Left hindlimb (tissue), 1 donor: ENCODE results near the gene TBCE.

Experiments used
- DNase-seq: peaks from one replicate; pipeline ENCODE4 v3.0.0-alpha.2; 2018

TBCE gene

GRCh38 chr1:235411489-235412486 is 44.6 kb downstream of the TBCE start:
- no peak for DNase-seq

DNA sequence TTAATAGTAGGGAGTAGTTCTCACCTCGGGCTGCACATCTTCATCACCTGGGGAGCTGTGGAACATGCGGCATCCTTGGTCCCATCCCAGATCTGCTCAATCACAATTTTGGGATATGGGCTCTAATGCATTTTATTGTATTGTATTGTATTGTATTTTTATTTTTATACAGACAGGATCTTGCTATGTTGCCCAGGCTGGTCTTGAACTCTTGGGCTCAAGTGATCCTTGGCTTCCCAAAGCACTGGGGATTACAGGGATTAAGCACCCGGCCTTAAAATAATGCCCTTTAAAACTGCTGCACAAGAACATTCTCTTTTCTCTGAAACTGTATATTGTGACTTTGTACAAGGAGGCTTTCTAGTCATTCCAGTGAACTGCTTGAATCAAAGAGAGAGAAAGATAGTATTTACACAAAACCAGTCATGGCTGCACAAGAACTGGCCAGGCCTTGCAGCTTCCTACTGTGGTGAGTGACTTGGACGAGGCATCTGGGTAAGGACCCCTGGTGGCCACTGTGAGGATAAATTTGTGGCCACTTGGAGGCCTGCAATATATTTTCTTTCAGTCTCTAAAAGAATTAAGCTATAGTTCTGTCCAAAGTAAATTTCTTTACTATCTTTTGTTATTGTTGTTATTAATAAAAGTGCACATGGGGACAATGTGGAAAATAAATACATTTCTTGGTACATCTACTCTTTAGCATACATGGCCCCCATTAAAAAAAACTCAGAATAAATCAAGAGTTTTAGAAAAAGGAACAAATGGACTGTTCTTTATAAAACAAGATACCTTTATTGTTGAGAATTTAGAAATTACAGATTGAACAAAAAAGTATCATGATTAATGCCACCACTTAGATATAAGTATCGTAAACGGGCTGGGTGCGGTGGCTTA is 48.0 kb downstream of the TBCE start:
- DNase-seq: peak; percentile 61

DNA sequence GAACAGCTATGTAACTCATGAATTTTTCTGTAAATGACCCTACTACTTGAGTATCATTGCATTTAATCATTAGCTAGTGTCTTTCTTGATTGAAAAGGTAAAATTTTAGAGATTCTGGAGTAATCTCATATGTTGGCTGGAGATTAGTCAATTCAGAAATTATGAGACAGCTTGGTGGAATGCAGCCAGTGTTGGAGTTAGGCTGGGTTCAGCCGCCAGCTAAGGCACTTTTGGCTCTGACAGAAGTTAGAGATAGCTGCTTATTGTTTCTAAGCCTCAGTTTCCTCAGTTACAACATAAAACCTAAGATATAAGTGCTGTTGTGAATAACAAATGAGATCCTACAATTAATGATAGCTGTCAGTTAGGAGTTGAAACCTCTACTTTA is 49.4 kb downstream of the TBCE start:
- DNase-seq: no peak

DNA sequence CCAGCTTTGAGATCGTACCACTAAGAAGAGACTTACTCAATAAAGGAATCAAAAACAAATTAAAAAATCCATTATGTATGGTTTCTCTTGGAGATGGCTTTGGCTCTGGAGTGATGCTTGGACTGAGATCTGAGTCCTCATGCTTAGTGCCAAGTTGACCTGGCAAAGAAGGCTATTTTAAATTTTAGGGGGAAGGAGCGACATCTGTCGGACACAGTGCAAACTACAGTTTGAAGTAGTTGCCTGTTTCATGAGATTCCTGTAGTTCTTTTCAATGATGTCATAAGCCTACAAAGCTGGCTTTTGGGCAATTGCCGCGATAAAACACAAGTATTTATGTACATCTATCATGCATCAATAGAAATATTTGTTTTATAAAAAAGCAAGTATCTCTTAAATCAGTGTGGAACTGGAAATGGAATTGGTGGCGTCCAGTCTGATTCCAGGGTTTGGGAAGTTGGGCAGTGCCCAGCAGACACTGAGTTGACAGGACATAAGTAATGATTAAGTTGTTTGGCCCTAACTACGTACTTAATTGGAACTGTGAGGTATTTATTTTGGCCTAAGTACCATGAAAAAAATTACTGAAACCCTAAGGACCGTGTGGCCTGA is 50.0 kb downstream of the TBCE start:
- peak; percentile 47 for DNase-seq

DNA sequence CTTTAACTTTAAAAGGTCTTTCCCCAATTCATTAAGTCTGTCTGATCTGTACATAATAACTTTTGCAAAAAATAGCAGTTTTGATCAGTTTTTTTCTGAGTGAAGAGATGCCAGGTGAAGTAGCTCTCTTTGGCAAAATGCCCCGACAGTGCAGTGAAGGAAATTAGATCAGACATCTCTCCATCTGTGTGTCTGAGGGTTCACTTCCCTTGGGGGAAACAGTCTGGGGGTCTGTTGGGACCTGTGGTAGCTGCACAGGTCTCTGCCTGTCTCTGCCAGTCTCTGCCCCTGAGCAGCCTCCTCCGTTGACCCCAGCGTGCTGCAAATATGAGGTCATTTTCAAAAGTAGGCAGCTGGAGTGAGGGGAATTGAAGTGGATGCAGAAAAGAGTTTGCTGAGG is 54.5 kb downstream of the TBCE start:
- no peak for DNase-seq

GRCh38 chr1:235423214-235423652 is 56.0 kb downstream of the TBCE start:
- no peak for DNase-seq

DNA sequence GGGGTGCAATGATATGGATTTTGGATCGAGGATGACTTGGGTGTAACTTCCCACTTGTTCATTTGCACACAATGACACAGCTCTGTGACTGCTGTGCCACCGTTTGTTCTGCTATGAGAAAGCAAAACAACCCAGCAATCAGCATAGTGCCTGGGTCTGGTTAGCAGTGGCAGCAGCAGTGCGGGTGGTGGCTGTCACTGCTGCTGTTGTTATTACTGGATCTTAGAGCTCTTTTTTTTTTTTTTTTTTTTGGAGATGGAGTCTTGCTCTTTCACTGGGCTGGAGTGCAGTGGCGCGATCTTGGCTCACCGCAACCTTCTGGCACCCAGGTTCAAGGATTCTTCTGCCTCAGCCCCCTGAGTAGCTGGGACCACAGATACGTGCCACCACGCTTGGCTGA is 56.9 kb downstream of the TBCE start:
- DNase-seq: no peak

DNA sequence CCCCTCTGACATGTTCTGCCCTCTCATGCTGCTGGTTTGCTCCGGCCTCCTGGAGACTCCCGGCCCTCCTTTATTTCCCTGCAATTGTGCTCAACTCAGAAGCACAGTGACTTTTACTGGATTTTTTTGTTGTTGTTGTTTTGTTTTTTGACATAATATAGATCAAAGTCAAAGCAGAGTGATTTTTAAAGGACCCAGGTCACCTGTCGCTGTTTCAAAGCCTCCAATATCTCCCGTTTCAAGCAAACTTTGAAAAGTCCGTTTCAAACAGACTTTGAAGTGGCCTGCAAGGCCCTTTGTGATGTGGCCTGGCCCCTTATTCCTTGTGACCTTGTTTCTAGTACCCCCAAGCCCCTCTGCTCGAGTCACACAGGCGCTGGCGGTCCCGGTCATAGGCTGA is 58.1 kb downstream of the TBCE start:
- no peak for DNase-seq

DNA sequence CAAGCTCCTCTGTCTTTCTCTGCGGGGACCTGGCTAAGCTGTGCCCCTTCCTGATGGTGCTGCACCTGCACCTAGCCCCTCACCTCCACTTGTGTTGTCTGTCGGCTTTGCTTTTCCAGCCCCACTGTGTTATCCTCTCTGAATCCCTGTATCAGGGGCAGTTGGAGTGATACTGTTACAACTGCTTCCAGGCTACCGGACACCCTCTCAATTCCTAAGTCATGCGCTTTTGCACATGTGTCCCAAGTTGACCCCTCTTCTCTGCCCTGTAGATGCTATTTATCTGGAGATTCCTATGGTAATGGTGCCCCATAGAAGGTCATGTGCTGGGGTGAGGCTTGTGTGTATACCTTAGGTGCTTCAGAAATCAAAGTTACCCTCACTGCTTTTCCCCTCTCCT is 58.9 kb downstream of the TBCE start:
- DNase-seq: no peak

DNA sequence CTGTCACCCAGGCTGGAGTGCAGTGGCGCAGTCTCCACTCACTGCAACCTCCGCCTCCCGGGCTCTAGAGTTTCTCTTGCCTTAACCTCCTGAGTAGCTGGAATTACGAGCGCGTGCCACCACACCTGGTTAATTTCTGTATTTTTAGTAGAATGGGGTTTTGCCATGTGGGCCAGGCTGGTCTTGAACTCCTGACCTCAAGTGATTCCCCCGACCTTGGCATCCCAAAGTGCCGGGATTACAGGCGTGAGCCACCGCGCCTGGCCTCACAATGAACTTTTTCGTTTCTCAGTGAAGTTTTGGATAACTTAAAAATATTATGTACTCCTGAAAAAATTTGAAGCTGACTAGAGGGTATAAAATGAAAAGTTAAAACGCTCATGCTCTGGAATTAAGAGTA is 59.5 kb downstream of the TBCE start:
- no peak for DNase-seq

DNA sequence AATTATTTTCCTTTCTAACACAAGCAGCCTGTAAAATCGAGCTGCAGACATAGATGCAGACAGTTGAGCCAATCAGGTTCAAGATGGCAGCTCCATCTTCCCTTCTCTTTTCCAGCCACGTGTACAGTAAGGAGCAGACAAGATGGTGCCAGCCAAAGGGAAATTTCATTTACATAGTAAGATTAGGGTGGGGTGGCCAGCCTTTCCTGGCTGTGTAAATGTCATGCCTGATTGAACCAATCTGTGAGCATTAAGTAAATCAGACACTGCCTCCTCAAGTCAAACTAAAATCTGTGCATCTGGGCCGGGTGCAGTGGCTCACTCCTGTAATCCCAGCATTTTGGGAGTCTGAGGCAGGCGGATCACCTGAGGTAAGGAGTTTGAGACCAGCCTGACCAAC is 60.2 kb downstream of the TBCE start:
- no peak for DNase-seq

- DNase-seq: no peak
These were observed 61.9 kb downstream of the TBCE start for GRCh38 chr1:235429143-235429542.

DNA sequence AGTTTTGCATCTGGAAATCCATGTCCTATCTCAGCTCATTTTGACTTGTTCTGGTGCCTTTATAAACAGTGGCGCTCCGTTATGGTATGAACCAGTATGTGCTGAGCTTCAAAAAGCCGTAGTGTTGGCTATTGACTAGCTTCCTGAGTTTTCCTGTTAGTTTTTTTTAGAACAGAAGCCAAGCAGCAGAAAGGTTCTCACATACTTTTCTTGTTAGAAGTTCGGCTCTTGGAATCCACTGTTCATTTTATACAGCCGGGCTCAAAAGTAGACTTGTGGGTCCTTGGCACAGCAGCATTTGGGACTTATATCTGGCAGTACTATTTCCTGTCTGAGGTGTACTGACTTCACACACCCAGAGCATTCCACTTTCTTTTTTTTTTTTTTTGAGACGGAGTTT is 63.8 kb downstream of the TBCE start:
- DNase-seq: no peak

DNA sequence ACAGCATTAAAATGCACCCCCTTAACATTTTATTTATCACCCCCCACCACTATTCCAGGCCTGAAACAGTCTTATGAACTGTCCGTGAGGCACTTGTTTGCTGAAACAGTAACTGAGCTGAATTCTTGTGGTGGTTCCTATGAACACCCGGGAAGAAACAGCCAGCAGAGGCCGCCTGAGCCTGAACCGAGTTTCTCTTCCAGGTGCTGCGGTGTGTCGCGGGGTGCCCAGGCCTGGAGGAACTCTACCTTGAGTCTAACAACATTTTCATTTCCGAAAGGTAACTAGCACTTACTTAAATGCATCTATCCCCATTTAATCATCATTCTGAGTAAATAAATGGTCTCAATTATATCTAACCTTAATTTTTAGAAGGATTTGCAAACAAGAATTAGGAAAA is 66.8 kb downstream of the TBCE start:
- no peak for DNase-seq

DNA sequence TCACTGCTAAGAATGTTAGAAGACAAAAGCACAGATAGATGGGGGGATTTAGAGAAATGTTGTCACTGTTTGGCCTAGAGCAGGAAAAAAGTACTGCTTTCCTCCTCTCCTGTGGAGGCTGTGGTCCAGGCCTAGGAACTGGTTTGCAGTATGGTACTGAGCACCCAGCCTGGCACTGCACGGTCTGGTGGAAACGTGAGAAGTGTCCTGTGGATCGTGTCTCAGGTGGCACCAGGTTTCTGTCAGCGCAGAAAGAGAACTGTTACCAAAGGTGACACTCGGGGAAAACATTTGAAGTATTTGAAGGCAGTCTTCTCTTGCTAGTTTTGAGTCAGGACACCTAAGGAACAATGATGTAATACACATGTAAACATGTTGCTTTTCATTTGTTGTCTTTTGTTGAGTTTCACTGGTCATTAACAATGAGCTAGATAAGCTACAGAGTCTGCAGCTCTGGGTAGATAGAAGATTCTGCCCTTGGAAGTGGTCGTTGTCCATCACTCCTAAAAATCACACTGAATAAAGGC is 74.0 kb downstream of the TBCE start:
- DNase-seq: no peak

GRCh38 chr1:235442788-235443429 is 75.7 kb downstream of the TBCE start:
- no peak for DNase-seq

DNA sequence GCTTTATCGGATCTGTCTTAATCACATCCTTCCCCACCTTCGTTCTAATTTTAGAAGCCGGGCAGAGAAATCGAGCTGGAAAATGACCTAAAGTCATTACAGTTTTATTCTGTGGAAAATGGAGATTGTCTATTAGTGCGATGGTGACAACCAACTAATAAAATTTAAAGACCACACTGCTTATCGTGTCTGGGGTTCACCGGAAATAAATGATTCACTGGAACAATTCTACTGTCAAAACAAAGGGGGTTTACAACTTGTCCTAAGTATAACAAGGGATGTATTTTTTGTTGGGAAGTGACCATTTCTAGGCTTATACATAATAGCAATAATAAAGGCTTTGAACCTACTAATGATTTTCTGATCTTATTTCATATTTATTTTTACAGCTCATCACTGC is 81.4 kb downstream of the TBCE start:
- no peak for DNase-seq

- DNase-seq: no peak
These were observed 83.2 kb downstream of the TBCE start for GRCh38 chr1:235450433-235450832.

DNA sequence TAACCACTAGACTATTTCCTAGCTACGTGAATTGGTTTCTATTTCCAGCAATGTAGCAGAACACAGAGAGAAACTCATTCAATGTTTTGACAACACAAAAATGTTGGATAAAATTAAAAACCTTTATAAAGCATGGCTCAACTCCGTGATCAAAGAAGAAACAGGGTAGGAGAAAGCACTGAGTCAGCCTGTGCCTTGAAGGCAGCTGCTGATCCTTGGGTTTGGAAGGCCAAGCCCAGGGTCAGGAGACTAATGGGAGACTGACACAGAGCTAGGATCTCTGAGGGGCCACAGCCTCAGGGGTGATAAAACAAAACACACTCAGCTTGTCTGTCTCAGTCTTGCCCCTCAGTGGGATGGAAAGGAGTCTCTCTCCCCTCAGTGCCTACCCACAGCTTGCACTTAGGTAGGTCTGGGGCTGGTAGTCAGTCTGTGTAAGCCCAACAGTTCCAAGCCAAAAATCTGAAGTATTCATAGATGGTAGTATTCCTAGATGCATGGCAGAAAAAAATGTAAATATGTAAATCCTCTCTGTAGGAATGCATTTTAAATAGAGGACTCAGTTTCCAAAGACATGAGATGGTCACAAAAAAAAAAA is 83.8 kb downstream of the TBCE start:
- no peak for DNase-seq

GRCh38 chr1:235454021-235454420 is 86.8 kb downstream of the TBCE start:
- no peak for DNase-seq

- DNase-seq: no peak
These were observed 87.9 kb downstream of the TBCE start for GRCh38 chr1:235455097-235455496.

DNA sequence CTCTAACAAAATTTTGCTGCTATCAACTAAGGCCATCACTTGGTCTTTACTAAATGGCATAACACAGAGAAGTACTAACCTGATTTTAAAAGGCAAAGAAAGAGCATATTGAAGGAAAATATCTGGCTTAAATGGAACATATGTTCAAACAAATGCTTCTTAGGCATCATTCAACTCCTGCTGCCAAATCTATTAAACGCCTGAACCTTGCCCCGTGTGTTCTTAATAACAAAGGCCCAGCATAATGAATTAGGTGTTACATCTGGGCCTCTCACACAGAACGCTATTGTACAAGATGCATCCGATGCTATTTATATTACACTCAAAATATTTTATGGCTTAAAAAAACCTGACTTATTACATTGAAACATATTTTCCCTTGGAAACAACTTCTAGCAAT is 88.6 kb downstream of the TBCE start:
- no peak for DNase-seq
